Neuronal stem cell (in vitro differentiated cells): ENCODE results near the gene MYO19.

ENCODE experiments used
- DNase-seq: peaks from one replicate; pipeline ENCODE4 v3.0.0-alpha.2; 2013; ENCODE audit warnings: low spot score
- H2AFZ ChIP-seq: one replicate; pipeline ENCODE4 v1.6.1; 2013; ENCODE audit warnings: mild to moderate bottlenecking, low read length, inconsistent platforms
- H2AK5ac ChIP-seq: 2 replicates; pipeline ENCODE4 v1.6.1; 2013; ENCODE audit warnings: low read depth, mild to moderate bottlenecking, inconsistent platforms, low read length, moderate library complexity, mixed read lengths
- H2BK120ac ChIP-seq: 2 replicates; pipeline ENCODE4 v1.6.1; 2013; ENCODE audit warnings: low read depth, mild to moderate bottlenecking, inconsistent platforms, low read length, moderate library complexity, mixed read lengths
- H2BK12ac ChIP-seq: one replicate; pipeline ENCODE4 v1.6.1; 2013; ENCODE audit warnings: low read length, inconsistent platforms
- H2BK15ac ChIP-seq: 2 replicates; pipeline ENCODE4 v1.6.1; 2013; ENCODE audit warnings: mild to moderate bottlenecking, low read length, inconsistent platforms, mixed read lengths
- H2BK5ac ChIP-seq: one replicate; pipeline ENCODE4 v1.6.1; 2013; ENCODE audit warnings: inconsistent platforms, mild to moderate bottlenecking, low read length, moderate library complexity
- H3K14ac ChIP-seq: one replicate; pipeline ENCODE4 v1.6.1; 2013; ENCODE audit warnings: low read length, inconsistent platforms
- H3K18ac ChIP-seq: 2 replicates; pipeline ENCODE4 v1.6.1; 2013; ENCODE audit warnings: low read length, inconsistent platforms
- H3K23ac ChIP-seq: 2 replicates; pipeline ENCODE4 v1.6.1; 2013; ENCODE audit warnings: low read depth, mild to moderate bottlenecking, mixed read lengths, low read length, inconsistent platforms; ENCODE audit not compliant: poor library complexity
- H3K27ac ChIP-seq: replicated peaks from 3 replicates; pipeline ENCODE4 v1.5.1; 2013; ENCODE audit warnings: low read length, inconsistent platforms
- H3K27me3 ChIP-seq, 3 experiments: 2 replicates each; pipeline ENCODE4 v1.6.1; 2013; ENCODE audit warnings: low read length in 3 of 3, mild to moderate bottlenecking in 2 of 3, inconsistent platforms in 1 of 3, low read depth in 1 of 3, mixed read lengths in 1 of 3, moderate library complexity in 1 of 3; ENCODE audit not compliant: control insufficient read depth in 3 of 3, insufficient read depth in 3 of 3
- H3K36me3 ChIP-seq, 2 donors: replicated peaks in 1 of 2; 2 replicates each; pipeline ENCODE4 v1.6.1; 2013; ENCODE audit warnings: low read length in 2 of 2; ENCODE audit not compliant: control insufficient read depth in 2 of 2, insufficient read depth in 2 of 2
- H3K4ac ChIP-seq: 2 replicates; pipeline ENCODE4 v1.6.1; 2013; ENCODE audit warnings: inconsistent platforms, mild to moderate bottlenecking, low read length, moderate library complexity
- H3K4me1 ChIP-seq, 2 donors: 1 replicate in 1 of 2; 2 replicates in 1 of 2; pipeline ENCODE4 v1.6.1; 2013; ENCODE audit warnings: low read length in 2 of 2, low read depth in 1 of 2; ENCODE audit not compliant: control insufficient read depth in 2 of 2, insufficient read depth in 1 of 2
- H3K4me2 ChIP-seq: one replicate; pipeline ENCODE4 v1.6.1; 2013; ENCODE audit warnings: mild to moderate bottlenecking, low read length, inconsistent platforms; ENCODE audit not compliant: insufficient read depth, poor library complexity, severe bottlenecking
- H3K4me3 ChIP-seq, 2 donors: 2 replicates each; pipeline ENCODE4 v1.5.1; 2013; ENCODE audit warnings: low read length in 2 of 2, mild to moderate bottlenecking in 2 of 2, inconsistent platforms in 1 of 2, moderate library complexity in 1 of 2
- H3K79me1 ChIP-seq: one replicate; pipeline ENCODE4 v1.6.1; 2013; ENCODE audit warnings: low read depth, mild to moderate bottlenecking, inconsistent platforms, low read length, moderate library complexity
- H3K9ac ChIP-seq: one replicate; pipeline ENCODE4 v1.6.1; 2013; ENCODE audit warnings: mild to moderate bottlenecking, low read depth, low read length, inconsistent platforms; ENCODE audit not compliant: poor library complexity
- H3K9me3 ChIP-seq, 2 donors: replicated peaks in 1 of 2; 2 replicates each; pipeline versions ENCODE3 to v1.6.1; 2013; ENCODE audit warnings: low read length in 2 of 2, mild to moderate bottlenecking in 2 of 2, inconsistent platforms in 1 of 2, low read depth in 1 of 2, mixed read lengths in 1 of 2, moderate library complexity in 1 of 2; ENCODE audit not compliant: control insufficient read depth in 2 of 2, insufficient read depth in 1 of 2
- H4K8ac ChIP-seq: one replicate; pipeline ENCODE4 v1.6.1; 2013; ENCODE audit warnings: low read depth, mild to moderate bottlenecking, inconsistent platforms, low read length, moderate library complexity
- H4K91ac ChIP-seq: one replicate; pipeline ENCODE4 v1.6.1; 2013; ENCODE audit warnings: low read length, low read depth, mild to moderate bottlenecking, inconsistent platforms; ENCODE audit not compliant: poor library complexity
- WGBS, 2 donors: extraction: QIAGEN DNeasy Blood & Tissue Kit; methylation state at CpG; one replicate each; pipeline ENCODE4 v1.1.7; 2013; ENCODE audit warnings: missing lambda C conversion rate in 2 of 2, mixed read lengths in 1 of 2; ENCODE audit not compliant: insufficient read length in 2 of 2, insufficient replicate concordance in 1 of 2; ENCODE audit errors: extremely low coverage in 2 of 2; 5-methylcytosine and 5-hydroxymethylcytosine counted together

MYO19 gene

DNA sequence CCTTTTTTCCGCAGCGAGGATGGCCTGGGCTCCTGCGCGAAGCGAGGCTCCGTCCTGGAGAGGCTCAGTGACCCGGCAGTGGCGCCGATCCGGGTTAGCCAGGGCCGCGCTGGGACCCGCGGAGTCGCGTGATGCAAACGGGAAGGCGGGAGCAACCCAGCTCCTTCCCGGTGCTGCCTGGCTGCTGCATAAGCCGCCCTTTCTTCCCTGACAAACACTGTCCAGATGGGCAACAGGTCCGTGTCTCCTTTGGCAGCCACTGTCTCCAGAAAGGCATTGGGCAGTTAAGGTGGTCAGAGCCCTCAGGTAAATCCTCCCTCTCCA is 69.9 kb downstream of the MYO19 start:
- H3K4me3 ChIP-seq: no peak overlapping the region
- H3K27me3 ChIP-seq: peaks cover 0 to 39% (median 15%) of the 10 kb centered on the region in 3 experiments
- no peak overlapping the region for H3K4me2 ChIP-seq
- H3K9me3 ChIP-seq: no peaks in the 10 kb centered on the region
- no peak overlapping the region for H2BK15ac ChIP-seq
- H3K36me3 ChIP-seq: no peaks in the 10 kb centered on the region
- H2BK120ac ChIP-seq: no peak overlapping the region
- H3K14ac ChIP-seq: no peak overlapping the region
- no peak overlapping the region for H2AFZ ChIP-seq
- H3K27ac ChIP-seq: no peak overlapping the region
- H2AK5ac ChIP-seq: no peak overlapping the region
- no peak overlapping the region for H4K91ac ChIP-seq
- no peak overlapping the region for H4K8ac ChIP-seq
- no peak overlapping the region for H3K4ac ChIP-seq
- no CpG with 5 or more reads among the region's 21 CpGs for WGBS, 2 donors
- H3K79me1 ChIP-seq: no peaks in the 10 kb centered on the region
- H3K23ac ChIP-seq: peak overlapping the region; percentile 23
- H2BK12ac ChIP-seq: no peak overlapping the region
- H3K4me1 ChIP-seq: peaks cover 0 to 9% of the 10 kb centered on the region in 2 donors
- DNase-seq: no peak
- H2BK5ac ChIP-seq: no peak overlapping the region
- no peak overlapping the region for H3K9ac ChIP-seq
- H3K18ac ChIP-seq: no peak overlapping the region

DNA sequence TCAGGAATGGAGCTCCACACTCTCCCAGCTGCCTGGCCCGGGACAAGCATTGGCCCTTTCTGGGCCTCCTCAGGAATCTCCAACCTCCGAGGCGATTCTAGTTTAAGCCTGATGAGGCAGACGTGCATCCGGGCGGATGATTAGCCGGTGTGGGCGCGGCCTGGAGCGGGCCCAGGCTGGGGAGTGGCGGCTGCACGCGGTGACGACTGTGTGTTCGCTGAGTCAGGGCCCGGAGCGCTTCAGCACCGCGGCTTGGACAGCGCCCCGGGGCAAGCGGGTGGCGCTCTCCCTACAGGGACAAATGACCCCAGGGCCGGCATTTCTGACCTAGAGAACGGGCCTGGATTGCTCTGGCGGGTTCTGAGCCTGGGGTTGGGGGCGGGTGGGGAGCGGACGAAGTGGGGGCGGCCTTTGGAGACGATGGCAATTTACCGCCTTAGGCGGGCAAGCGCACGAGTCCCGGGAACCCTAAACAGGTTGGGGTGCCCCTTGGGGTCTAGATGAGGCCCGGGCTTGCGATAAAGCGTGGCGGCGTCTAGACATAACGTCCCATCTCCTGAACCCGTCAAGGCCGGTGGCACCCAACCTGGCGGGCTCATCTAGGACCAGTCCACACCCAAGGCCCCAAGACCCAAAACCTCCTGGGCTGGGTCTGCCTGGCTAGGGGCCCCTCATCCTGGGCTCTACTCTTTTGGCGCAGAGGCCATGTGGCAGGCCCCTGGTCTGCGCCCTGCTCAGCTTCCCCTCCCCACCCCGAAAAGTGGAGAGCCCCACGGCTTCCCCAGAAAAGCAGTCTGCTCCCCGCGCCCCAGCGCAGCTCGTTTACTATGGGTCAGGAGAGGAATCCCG is 70.5 kb downstream of the MYO19 start:
- Histone ChIP-seq H2BK5ac (no peak overlapping the region), H4K91ac (no peak overlapping the region), H3K79me1 (no peaks in the 10 kb centered on the region), H3K23ac (no peak overlapping the region), H3K27ac (no peak overlapping the region), H3K9me3 (no peaks in the 10 kb centered on the region), H3K4me2 (no peak overlapping the region), H2BK15ac (no peak overlapping the region), H3K4me3 (no peak overlapping the region), H3K14ac (no peak overlapping the region), H3K18ac (no peak overlapping the region), H3K4ac (no peak overlapping the region), H2AK5ac (no peak overlapping the region), H3K4me1 (peaks cover 0 to 6% of the 10 kb centered on the region in 2 donors), H3K9ac (no peak overlapping the region), H3K36me3 (no peaks in the 10 kb centered on the region), H4K8ac (no peak overlapping the region), H2BK120ac (no peak overlapping the region), H2AFZ (peak overlapping the region; percentile 40), H2BK12ac (no peak overlapping the region), H3K27me3 (peaks cover 0 to 39% (median 15%) of the 10 kb centered on the region in 3 experiments)
- WGBS, 2 donors: no CpG with 5 or more reads among the region's 54 CpGs
- DNase-seq: peak; percentile 92

DNA sequence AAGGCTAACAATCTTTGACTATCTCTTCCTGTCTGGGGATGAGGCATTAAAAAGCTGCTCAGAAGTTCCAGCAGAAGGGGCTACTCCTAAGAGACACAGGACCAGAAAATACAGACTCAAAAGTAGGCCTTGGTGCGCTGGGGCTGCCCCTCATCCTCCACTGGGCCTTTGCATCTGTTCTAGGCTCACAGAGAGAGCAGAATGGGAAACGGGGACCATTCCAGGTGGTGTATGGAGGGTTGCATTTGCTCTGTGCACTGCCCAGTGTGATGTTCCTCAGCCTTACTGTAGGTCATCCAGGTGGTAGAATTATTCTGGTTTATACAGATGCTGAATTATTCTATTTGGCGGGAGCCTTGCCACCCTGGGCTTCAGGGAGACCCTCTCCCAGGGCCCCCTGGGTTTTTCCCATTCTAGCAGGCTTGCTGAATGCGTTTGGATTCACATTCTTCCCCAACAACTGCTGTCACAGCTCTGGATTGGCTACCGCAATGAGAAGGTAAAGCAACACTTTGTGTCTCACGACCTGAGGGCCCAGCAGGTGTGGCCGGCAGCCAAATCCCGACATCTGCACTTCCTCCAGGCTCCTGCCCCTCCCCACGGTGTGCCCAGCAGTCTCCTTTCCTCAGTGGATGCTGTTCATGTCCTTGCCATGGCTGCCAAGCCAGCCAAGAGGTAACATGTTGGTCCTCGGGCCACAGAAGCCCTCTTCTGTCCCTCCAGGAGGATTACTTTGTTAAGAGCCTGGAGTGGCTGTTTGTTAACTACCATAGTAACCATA is 73.1 kb downstream of the MYO19 start:
- no peak overlapping the region for H4K8ac ChIP-seq
- WGBS, 2 donors: no CpG with 5 or more reads among the region's 10 CpGs
- H3K4ac ChIP-seq: no peak overlapping the region
- no peak overlapping the region for H3K18ac ChIP-seq
- H3K79me1 ChIP-seq: no peaks in the 10 kb centered on the region
- no peak overlapping the region for H2AK5ac ChIP-seq
- no peaks in the 10 kb centered on the region for H3K9me3 ChIP-seq
- H3K4me3 ChIP-seq: no peak overlapping the region
- peak overlapping the region; percentile 21 for H3K23ac ChIP-seq
- H2AFZ ChIP-seq: no peak overlapping the region
- peaks cover 0 to 19% (median 15%) of the 10 kb centered on the region in 3 experiments for H3K27me3 ChIP-seq
- no peak overlapping the region for H3K27ac ChIP-seq
- H3K36me3 ChIP-seq: no peaks in the 10 kb centered on the region
- no peak overlapping the region for H3K4me2 ChIP-seq
- no peak overlapping the region for H2BK15ac ChIP-seq
- no peak overlapping the region for H4K91ac ChIP-seq
- no peak overlapping the region for H2BK120ac ChIP-seq
- H3K14ac ChIP-seq: no peak overlapping the region
- no peak overlapping the region for H2BK5ac ChIP-seq
- H3K4me1 ChIP-seq: peaks cover 0 to 3% of the 10 kb centered on the region in 2 donors
- no peak for DNase-seq
- no peak overlapping the region for H2BK12ac ChIP-seq
- H3K9ac ChIP-seq: no peak overlapping the region

- H3K14ac ChIP-seq: no peak overlapping the region
- no peak overlapping the region for H2AFZ ChIP-seq
- peaks cover 0 to 3% of the 10 kb centered on the region in 2 donors for H3K4me1 ChIP-seq
- H3K27me3 ChIP-seq: peaks cover 0 to 19% (median 11%) of the 10 kb centered on the region in 3 experiments
- no peak overlapping the region for H4K91ac ChIP-seq
- no peak overlapping the region for H3K4me3 ChIP-seq
- no peak for DNase-seq
- H3K9ac ChIP-seq: no peak overlapping the region
- no peak overlapping the region for H3K4me2 ChIP-seq
- no peak overlapping the region for H3K23ac ChIP-seq
- no peaks in the 10 kb centered on the region for H3K9me3 ChIP-seq
- H3K36me3 ChIP-seq: no peaks in the 10 kb centered on the region
- no peak overlapping the region for H2BK5ac ChIP-seq
- H3K4ac ChIP-seq: no peak overlapping the region
- no peak overlapping the region for H4K8ac ChIP-seq
- H2BK12ac ChIP-seq: no peak overlapping the region
- 100% methylated on average over 1 of the region's 5 CpGs; no CpG with 5 or more reads in 1 of the 2 donors for WGBS, 2 donors
- H3K18ac ChIP-seq: no peak overlapping the region
- H3K79me1 ChIP-seq: no peaks in the 10 kb centered on the region
- no peak overlapping the region for H2BK120ac ChIP-seq
- H3K27ac ChIP-seq: no peak overlapping the region
- no peak overlapping the region for H2AK5ac ChIP-seq
- H2BK15ac ChIP-seq: no peak overlapping the region
Observed at GRCh38 chr17:36460265-36460937, 74.3 kb downstream of the MYO19 start.
